B cell (primary cell): ENCODE data around the gene RAB9A. TPM values are rescaled to one million over a fixed set of nuclear protein-coding genes. Genes with fewer than 3 reads are reported as not detected.
"Not testable (repeated sequence)": the region's sequence is repeated elsewhere in the genome, so short reads cannot be mapped to it uniquely, and the experiment has no call there.

ENCODE experiments used
- ATAC-seq: fragments of 200-7000 bp; cut with Tn5 transposase; one replicate; pipeline ENCODE4 v1.10.0; 2021; ENCODE audit warnings: low read depth, mild to moderate bottlenecking, moderate number of reproducible peaks, moderate library complexity
- CTCF ChIA-PET: fragments of 350-600 bp; sonication (Branson Sonifier 250); formaldehyde crosslinking; loops from one replicate; lab custom pipeline; 2021; ENCODE audit warnings: antibody characterized with exemption, inconsistent platforms; lab: Charles Lee
- POLR2A ChIA-PET: fragments of 350-600 bp; sonication (Branson Sonifier 250); formaldehyde crosslinking; loops from one replicate; lab custom pipeline; 2021; ENCODE audit warnings: antibody characterized with exemption; lab: Charles Lee
- DNase-seq: peaks from one replicate; pipeline ENCODE4 v3.0.0; 2013
- H2AFZ ChIP-seq: 2 replicates; pipeline ENCODE4 v1.6.1; 2012; ENCODE audit warnings: mild to moderate bottlenecking, low read depth, low read length; ENCODE audit not compliant: insufficient read depth, poor library complexity, severe bottlenecking
- H3K27ac ChIP-seq, 2 donors: 1 replicate in 1 of 2; 2 replicates in 1 of 2; pipeline ENCODE4 v1.5.1; 2012 to 2013; ENCODE audit warnings: low read length in 2 of 2, mild to moderate bottlenecking in 2 of 2, moderate library complexity in 1 of 2
- H3K27me3 ChIP-seq, 4 experiments: fragments of 200-600 bp in 1 of 4; sonication (generic) in 1 of 4; replicated peaks in 1 of 4; 1 replicate in 2 of 4; 2 replicates in 2 of 4; pipeline versions ENCODE4 v1.6.1 to v1.7.0; 2013 to 2016; ENCODE audit warnings: low read length in 3 of 4, mild to moderate bottlenecking in 2 of 4, mixed read lengths in 1 of 4, moderate library complexity in 1 of 4; ENCODE audit not compliant: insufficient read depth in 4 of 4, control insufficient read depth in 3 of 4; ENCODE audit errors: control extremely low read depth in 1 of 4
- H3K36me3 ChIP-seq, 2 experiments: replicated peaks in 1 of 2; 1 replicate in 1 of 2; 2 replicates in 1 of 2; pipeline versions ENCODE4 v1.6.1 to v1.7.1; 2013; ENCODE audit warnings: low read length in 1 of 2; ENCODE audit not compliant: insufficient read depth in 2 of 2, control insufficient read depth in 1 of 2; ENCODE audit errors: control extremely low read depth in 1 of 2, extremely low read depth in 1 of 2
- H3K4me1 ChIP-seq, 2 donors: fragments of 200-600 bp in 1 of 2; sonication (generic) in 1 of 2; 1 replicate in 1 of 2; 2 replicates in 1 of 2; pipeline versions ENCODE4 v1.5.1 to v1.6.1; 2013 to 2017; ENCODE audit warnings: low read length in 2 of 2; ENCODE audit not compliant: control insufficient read depth in 2 of 2, insufficient read depth in 2 of 2
- H3K4me2 ChIP-seq: replicated peaks from 2 replicates; pipeline ENCODE3; 2012; ENCODE audit warnings: mild to moderate bottlenecking, low read depth, low read length; ENCODE audit not compliant: poor library complexity, severe bottlenecking
- H3K4me3 ChIP-seq, 5 experiments: fragments of 200-600 bp in 1 of 5; sonication (generic) in 1 of 5; 1 replicate in 3 of 5; 2 replicates in 2 of 5; pipeline versions ENCODE4 v1.5.1 to v1.7.0; 2011 to 2016; ENCODE audit warnings: low read length in 4 of 5, mild to moderate bottlenecking in 4 of 5, low read depth in 2 of 5, control low read depth in 1 of 5, moderate library complexity in 1 of 5; ENCODE audit not compliant: insufficient read depth in 1 of 5; ENCODE audit errors: control extremely low read depth in 1 of 5, extremely low read depth in 1 of 5
- H3K79me2 ChIP-seq: fragments of 200-600 bp; sonication (generic); one replicate; pipeline ENCODE4 v1.6.0; 2016; ENCODE audit warnings: low read length; ENCODE audit not compliant: control insufficient read depth, insufficient read depth
- H3K9ac ChIP-seq: fragments of 200-600 bp; sonication (generic); 2 replicates; pipeline ENCODE4 v1.6.1; 2017; ENCODE audit warnings: mild to moderate bottlenecking, low read length, moderate library complexity
- H3K9me3 ChIP-seq, 3 donors: one replicate each; pipeline versions ENCODE4 v1.6.1 to v1.7.1; 2013; ENCODE audit warnings: low read length in 2 of 3; ENCODE audit not compliant: control insufficient read depth in 2 of 3, insufficient read depth in 1 of 3; ENCODE audit errors: control extremely low read depth in 1 of 3
- H4K20me1 ChIP-seq: 2 replicates; pipeline ENCODE4 v1.6.0; 2012; ENCODE audit warnings: mild to moderate bottlenecking, low read length; ENCODE audit not compliant: insufficient read depth, control insufficient read depth, poor library complexity, severe bottlenecking
- H3K27ac Mint-ChIP-seq: one replicate; pipeline ENCODE4 v1.8.0; 2021; ENCODE audit warnings: mixed read lengths
- H3K27me3 Mint-ChIP-seq: one replicate; pipeline ENCODE4 v1.8.0; 2021; ENCODE audit warnings: mixed read lengths
- H3K4me1 Mint-ChIP-seq: one replicate; pipeline ENCODE4 v1.8.0; 2021; ENCODE audit warnings: mixed read lengths
- H3K4me3 Mint-ChIP-seq: one replicate; pipeline ENCODE4 v1.8.0; 2021; ENCODE audit warnings: mixed read lengths
- H3K9me3 Mint-ChIP-seq: one replicate; pipeline ENCODE4 v1.8.0; 2022; ENCODE audit warnings: mixed read lengths; ENCODE audit not compliant: insufficient read depth
- CTCF ChIP-seq: fragments of 200-600 bp; IDR thresholded peaks from one replicate; pipeline ENCODE4 v1.8.0; 2022; ENCODE audit warnings: antibody characterized with exemption, mild to moderate bottlenecking
- EZH2 ChIP-seq: IDR thresholded peaks from 2 replicates; pipeline ENCODE4 v1.6.1; 2012; ENCODE audit warnings: borderline replicate concordance, low read depth, mild to moderate bottlenecking, moderate library complexity, low read length; ENCODE audit not compliant: insufficient read depth, poor library complexity, severe bottlenecking
- WGBS: methylation state at CpG from one replicate; pipeline ENCODE4 v1.1.5; 2013; ENCODE audit warnings: missing lambda C conversion rate; ENCODE audit not compliant: insufficient coverage; 5-methylcytosine and 5-hydroxymethylcytosine counted together
- intact Hi-C: fragments of 100-400 bp; cut with micrococcal nuclease; formaldehyde crosslinking; loops from one replicate; pipeline ENCODE4 v1.10.0; 2022
- polyA plus RNA-seq: library from polyadenylated mRNA; depleted of rRNA; stranded (reverse); fragments of >200 nt; gene quantifications from 2 replicates; pipeline ENCODE4 v1.2.3, GENCODE V29; 2012
- total RNA-seq, 2 donors: library from RNA; stranded (reverse); fragments of 120-200 nt in 1 of 2; gene quantifications; 1 replicate in 1 of 2; 2 replicates in 1 of 2; pipeline versions ENCODE4 v1.2.3 to v1.2.4, GENCODE V29; 2013 to 2022

The RAB9A gene
- total and polyA plus RNA-seq, 2 donors (not counting 1 experiment from before 2014, with no cell fraction given), result 11.9 to 16.7 TPM

- H3K36me3 ChIP-seq, result no peaks in the 10 kb centered on the region
- TF ChIP-seq EZH2, result no peak
- no peak for TF ChIP-seq CTCF
- no peak overlapping the region for H3K4me3 Mint-ChIP-seq
- H3K9me3 Mint-ChIP-seq, result no peaks in the 10 kb centered on the region
- 45% methylated on average over 4 of the region's 8 CpGs for WGBS
- no peak overlapping the region for H3K27ac ChIP-seq
- DNase-seq (no peak), ATAC-seq (no peak)
- intact Hi-C loops, result no loop called here
- ChIA-PET CTCF (no interaction called here), POLR2A (no interaction called here)
- H3K79me2 ChIP-seq, result no peaks in the 10 kb centered on the region
- H2AFZ ChIP-seq, result no peak overlapping the region
- no peaks in the 10 kb centered on the region for H3K27me3 Mint-ChIP-seq
- H3K9ac ChIP-seq, result no peak overlapping the region
- no peak overlapping the region for H3K4me2 ChIP-seq
- no peaks in the 10 kb centered on the region for H4K20me1 ChIP-seq
- H3K4me1 ChIP-seq, result peaks cover 6% of the 10 kb centered on the region in 2 donors
- no peaks in the 10 kb centered on the region for H3K9me3 ChIP-seq
- H3K4me3 ChIP-seq, result no peak overlapping the region
- no peak overlapping the region for H3K27ac Mint-ChIP-seq
- peaks cover 6% of the 10 kb centered on the region for H3K4me1 Mint-ChIP-seq
- peaks cover 0 to 15% (median 0%) of the 10 kb centered on the region in 4 experiments for H3K27me3 ChIP-seq
Observed at GRCh38 chrX:13647709-13648212, 41.2 kb upstream of the RAB9A start.

- H3K4me1 Mint-ChIP-seq, H3K4me3 Mint-ChIP-seq, CTCF ChIA-PET, H4K20me1 ChIP-seq, intact Hi-C loops, H3K27me3 Mint-ChIP-seq, H3K27ac ChIP-seq, H3K4me1 ChIP-seq, POLR2A ChIA-PET, H3K4me3 ChIP-seq, H3K4me2 ChIP-seq, ATAC-seq, H2AFZ ChIP-seq, H3K36me3 ChIP-seq, H3K27ac Mint-ChIP-seq, H3K9me3 Mint-ChIP-seq, H3K9ac ChIP-seq, H3K9me3 ChIP-seq, DNase-seq, H3K79me2 ChIP-seq: not testable (repeated sequence)
- H3K27me3 ChIP-seq, result peaks cover 0 to 15% (median 0%) of the 10 kb centered on the region in 4 experiments
- no CpG with 5 or more reads among the region's 2 CpGs for WGBS
Observed at GRCh38 chrX:13648336-13648735, 40.6 kb upstream of the RAB9A start.
